T-helper 1 cell (primary cell): ENCODE data around the gene KRTAP5-2.
"Not testable (repeated sequence)": the region's sequence is repeated elsewhere in the genome, so short reads cannot be mapped to it uniquely, and the experiment has no call there.

ENCODE experiments used
- DNase-seq, 5 donors: peaks; one replicate each; pipeline ENCODE4 v3.0.0-alpha.2; 2012 to 2020
- total RNA-seq, 4 donors: gene quantifications; one replicate each; lab custom pipeline; 2026; lab: John Stamatoyannopoulos, UW

KRTAP5-2 gene
- total RNA-seq, result 0 reads per million in 4 donors

GRCh38 chr11:1597994-1598380, at the start of gene KRTAP5-2:
Gene KRTAP5-2 (minus strand): TSS chr11:1598294. CDS start chr11:1598250, 44 bp downstream.
- DNase-seq, result no peak

- DNase-seq, result not testable (repeated sequence)
Observed at GRCh38 chr11:1646540-1646939, 48.4 kb upstream of the KRTAP5-2 start.

- DNase-seq, result no peak
Observed at GRCh38 chr11:1645357-1645821, 47.3 kb upstream of the KRTAP5-2 start.

- no peak for DNase-seq
Observed at GRCh38 chr11:1644601-1645356, 46.7 kb upstream of the KRTAP5-2 start.

GRCh38 chr11:1643146-1643690, 45.1 kb upstream of the KRTAP5-2 start:
- DNase-seq, result no peak

GRCh38 chr11:1642288-1643145, 44.4 kb upstream of the KRTAP5-2 start:
- no peak for DNase-seq

- no peak for DNase-seq
Observed at GRCh38 chr11:1641096-1641495, 43.0 kb upstream of the KRTAP5-2 start.

GRCh38 chr11:1640076-1640946, 42.2 kb upstream of the KRTAP5-2 start:
- peak in 2 of 5 donors; percentile 19 to 27 for DNase-seq

- no peak for DNase-seq
Observed at GRCh38 chr11:1639666-1640065, 41.6 kb upstream of the KRTAP5-2 start.

- no peak for DNase-seq
Observed at GRCh38 chr11:1639102-1639620, 41.1 kb upstream of the KRTAP5-2 start.

- no peak for DNase-seq
Observed at GRCh38 chr11:1638344-1638743, 40.2 kb upstream of the KRTAP5-2 start.

GRCh38 chr11:1637628-1638027, 39.5 kb upstream of the KRTAP5-2 start:
- no peak for DNase-seq

- DNase-seq, result no peak
Observed at GRCh38 chr11:1636291-1636950, 38.3 kb upstream of the KRTAP5-2 start.

- DNase-seq, result no peak
Observed at GRCh38 chr11:1633864-1634263, 35.8 kb upstream of the KRTAP5-2 start.

- no peak for DNase-seq
Observed at GRCh38 chr11:1632053-1632714, 34.1 kb upstream of the KRTAP5-2 start.

- no peak for DNase-seq
Observed at GRCh38 chr11:1631066-1631568, 33.0 kb upstream of the KRTAP5-2 start.

- DNase-seq, result no peak
Observed at GRCh38 chr11:1630271-1630670, 32.2 kb upstream of the KRTAP5-2 start.

- DNase-seq, result no peak
Observed at GRCh38 chr11:1629326-1630185, 31.5 kb upstream of the KRTAP5-2 start, which contains the start of gene KRTAP5-5. Gene KRTAP5-5 (plus strand): TSS chr11:1629775. CDS start chr11:1629841, 66 bp downstream.

- peak in 4 of 5 donors; percentile 30 to 53 (median 40) for DNase-seq
Observed at GRCh38 chr11:1628506-1629325, 30.6 kb upstream of the KRTAP5-2 start.
